Rectal smooth muscle tissue (tissue), 1 donor: Measurements from ENCODE around the gene ANTXR1.

Experiments used
- H3K27ac ChIP-seq: one replicate; pipeline ENCODE4 v1.7.0; 2013; ENCODE audit warnings: low read depth, low read length, inconsistent platforms
- H3K27me3 ChIP-seq: one replicate; pipeline ENCODE4 v1.7.0; 2013; ENCODE audit warnings: low read length; ENCODE audit not compliant: control insufficient read depth, insufficient read depth
- H3K36me3 ChIP-seq: one replicate; pipeline ENCODE4 v1.7.0; 2013; ENCODE audit warnings: low read length; ENCODE audit not compliant: control insufficient read depth, insufficient read depth
- H3K4me1 ChIP-seq: one replicate; pipeline ENCODE4 v1.7.0; 2013; ENCODE audit warnings: low read length; ENCODE audit not compliant: control insufficient read depth, insufficient read depth
- H3K4me3 ChIP-seq: one replicate; pipeline ENCODE4 v1.7.0; 2013; ENCODE audit warnings: low read length
- H3K9ac ChIP-seq: one replicate; pipeline ENCODE4 v1.7.0; 2013; ENCODE audit warnings: low read length

The ANTXR1 gene

GRCh38 chr2:69026026-69026425 lies 13.0 kb downstream of the ANTXR1 start:
- Histone ChIP-seq H3K36me3 (no peaks in the 10 kb centered on the region), H3K27me3 (no peaks in the 10 kb centered on the region), H3K4me1 (peaks cover 16% of the 10 kb centered on the region), H3K9ac (no peak overlapping the region), H3K4me3 (no peak overlapping the region), H3K27ac (no peak overlapping the region)

- Histone ChIP-seq H3K27me3 (no peaks in the 10 kb centered on the region), H3K4me3 (no peak overlapping the region), H3K4me1 (peaks cover 15% of the 10 kb centered on the region), H3K9ac (peak overlapping the region; percentile 19), H3K27ac (no peak overlapping the region), H3K36me3 (no peaks in the 10 kb centered on the region)
These were observed 13.9 kb downstream of the ANTXR1 start for GRCh38 chr2:69026691-69027459.

- H3K27ac ChIP-seq, result no peak overlapping the region
- H3K9ac ChIP-seq, result no peak overlapping the region
- no peak overlapping the region for H3K4me3 ChIP-seq
- H3K4me1 ChIP-seq, result peaks cover 12% of the 10 kb centered on the region
- no peaks in the 10 kb centered on the region for H3K36me3 ChIP-seq
- no peaks in the 10 kb centered on the region for H3K27me3 ChIP-seq
These were observed 17.9 kb downstream of the ANTXR1 start for GRCh38 chr2:69030800-69031428.

- no peaks in the 10 kb centered on the region for H3K27me3 ChIP-seq
- no peaks in the 10 kb centered on the region for H3K36me3 ChIP-seq
- no peak overlapping the region for H3K9ac ChIP-seq
- no peak overlapping the region for H3K27ac ChIP-seq
- H3K4me3 ChIP-seq, result no peak overlapping the region
- H3K4me1 ChIP-seq, result peaks cover 7% of the 10 kb centered on the region
These were observed 18.5 kb downstream of the ANTXR1 start for GRCh38 chr2:69031466-69031865.

- Histone ChIP-seq H3K36me3 (no peaks in the 10 kb centered on the region), H3K27me3 (no peaks in the 10 kb centered on the region), H3K9ac (no peak overlapping the region), H3K27ac (no peak overlapping the region), H3K4me3 (no peak overlapping the region), H3K4me1 (peaks cover 3% of the 10 kb centered on the region)
These were observed 19.4 kb downstream of the ANTXR1 start for GRCh38 chr2:69032336-69032735.

- Histone ChIP-seq H3K27ac (no peak overlapping the region), H3K27me3 (no peaks in the 10 kb centered on the region)
These were observed 20.6 kb downstream of the ANTXR1 start for GRCh38 chr2:69033461-69034095.

GRCh38 chr2:69034122-69034521 lies 21.1 kb downstream of the ANTXR1 start:
- Histone ChIP-seq H3K4me3 (no peak overlapping the region), H3K4me1 (peaks cover 3% of the 10 kb centered on the region), H3K36me3 (no peaks in the 10 kb centered on the region), H3K27ac (no peak overlapping the region), H3K9ac (no peak overlapping the region), H3K27me3 (no peaks in the 10 kb centered on the region)

More at GRCh38 chr2:69033461-69034095, 20.6 kb downstream of the ANTXR1 start:
- H3K4me3 ChIP-seq, result no peak overlapping the region
- no peak overlapping the region for H3K9ac ChIP-seq
- H3K36me3 ChIP-seq, result no peaks in the 10 kb centered on the region
- H3K4me1 ChIP-seq, result peaks cover 3% of the 10 kb centered on the region

GRCh38 chr2:69034845-69035244 lies 21.9 kb downstream of the ANTXR1 start:
- Histone ChIP-seq H3K36me3 (no peaks in the 10 kb centered on the region), H3K4me3 (no peak overlapping the region), H3K9ac (no peak overlapping the region), H3K27ac (no peak overlapping the region), H3K4me1 (peaks cover 3% of the 10 kb centered on the region), H3K27me3 (no peaks in the 10 kb centered on the region)

- no peak overlapping the region for H3K27ac ChIP-seq
- H3K9ac ChIP-seq, result no peak overlapping the region
- H3K4me1 ChIP-seq, result peaks cover 3% of the 10 kb centered on the region
- H3K4me3 ChIP-seq, result no peak overlapping the region
- no peaks in the 10 kb centered on the region for H3K36me3 ChIP-seq
- H3K27me3 ChIP-seq, result no peaks in the 10 kb centered on the region
These were observed 23.9 kb downstream of the ANTXR1 start for GRCh38 chr2:69036926-69037325.

- no peak overlapping the region for H3K9ac ChIP-seq
- no peak overlapping the region for H3K4me3 ChIP-seq
- no peaks in the 10 kb centered on the region for H3K36me3 ChIP-seq
- H3K27ac ChIP-seq, result no peak overlapping the region
- H3K4me1 ChIP-seq, result no peaks in the 10 kb centered on the region
- no peaks in the 10 kb centered on the region for H3K27me3 ChIP-seq
These were observed 28.2 kb downstream of the ANTXR1 start for GRCh38 chr2:69041214-69041613.

GRCh38 chr2:69043736-69044400 lies 30.9 kb downstream of the ANTXR1 start:
- Histone ChIP-seq H3K9ac (no peak overlapping the region), H3K4me1 (no peaks in the 10 kb centered on the region), H3K36me3 (no peaks in the 10 kb centered on the region), H3K4me3 (no peak overlapping the region), H3K27me3 (no peaks in the 10 kb centered on the region), H3K27ac (no peak overlapping the region)

GRCh38 chr2:69046221-69046662 lies 33.3 kb downstream of the ANTXR1 start:
- no peak overlapping the region for H3K27ac ChIP-seq
- H3K9ac ChIP-seq, result no peak overlapping the region
- no peak overlapping the region for H3K4me3 ChIP-seq
- H3K27me3 ChIP-seq, result no peaks in the 10 kb centered on the region
- H3K4me1 ChIP-seq, result no peaks in the 10 kb centered on the region
- H3K36me3 ChIP-seq, result no peaks in the 10 kb centered on the region
